HepG2 (cell line): ENCODE data around the gene MGAT2. TPM values are rescaled to one million over a fixed set of nuclear protein-coding genes. Genes with fewer than 3 reads are reported as not detected.

Source experiments
- CAMTA2 ChIP-seq: sonication (generic); formaldehyde crosslinking; IDR thresholded peaks from 2 replicates; pipeline ENCODE4 v1.4.0; 2020; ENCODE audit warnings: mild to moderate bottlenecking, missing genetic modification reagents, borderline replicate concordance
- GABPA ChIP-seq, 2 experiments: IDR thresholded peaks; 2 replicates each; pipeline ENCODE4 v1.6.1; 2011 to 2016; ENCODE audit warnings: low read depth in 2 of 2, low read length in 1 of 2, missing biosample characterization in 1 of 2, missing genetic modification characterization in 1 of 2
- IRX3 ChIP-seq: sonication (generic); formaldehyde crosslinking; IDR thresholded peaks from 2 replicates; pipeline ENCODE4 v1.8.1; 2023; ENCODE audit warnings: mild to moderate bottlenecking, low read depth, missing genetic modification reagents, borderline replicate concordance
- MAF1 ChIP-seq: sonication (generic); formaldehyde crosslinking; IDR thresholded peaks from 2 replicates; pipeline ENCODE4 v1.5.0; 2020; ENCODE audit warnings: missing genetic modification reagents, borderline replicate concordance
- MEF2D ChIP-seq: sonication (generic); formaldehyde crosslinking; IDR thresholded peaks from 2 replicates; pipeline ENCODE4 v1.5.1; 2020; ENCODE audit warnings: mild to moderate bottlenecking, missing genetic modification reagents
- MTERF4 ChIP-seq: sonication (generic); formaldehyde crosslinking; IDR thresholded peaks from 2 replicates; pipeline ENCODE4 v1.8.0; 2023; ENCODE audit warnings: mild to moderate bottlenecking, missing genetic modification reagents
- MXD1 ChIP-seq: sonication (generic); formaldehyde crosslinking; IDR thresholded peaks from 2 replicates; pipeline ENCODE4 v1.4.0; 2020; ENCODE audit warnings: mild to moderate bottlenecking, missing genetic modification reagents
- RNF219 ChIP-seq: sonication (generic); formaldehyde crosslinking; IDR thresholded peaks from 2 replicates; pipeline ENCODE4 v1.5.0; 2020; ENCODE audit warnings: mild to moderate bottlenecking, missing genetic modification reagents
- SRF ChIP-seq: IDR thresholded peaks from 2 replicates; pipeline ENCODE4 v1.6.1; 2011; ENCODE audit warnings: mild to moderate bottlenecking, low read depth, low read length, moderate library complexity
- SRY ChIP-seq: sonication (generic); formaldehyde crosslinking; IDR thresholded peaks from 2 replicates; pipeline ENCODE4 v1.8.0; 2022; ENCODE audit warnings: mild to moderate bottlenecking, missing genetic modification reagents
- THYN1 ChIP-seq: sonication (generic); formaldehyde crosslinking; IDR thresholded peaks from 2 replicates; pipeline ENCODE4 v1.8.1; 2023; ENCODE audit warnings: low read depth, mild to moderate bottlenecking, moderate library complexity, missing genetic modification reagents, borderline replicate concordance
- ZBTB2 ChIP-seq: sonication (generic); formaldehyde crosslinking; IDR thresholded peaks from 2 replicates; pipeline ENCODE4 v1.8.0; 2022; ENCODE audit warnings: low read depth, missing genetic modification reagents
- ZBTB3 ChIP-seq: sonication (generic); formaldehyde crosslinking; IDR thresholded peaks from 2 replicates; pipeline ENCODE4 v1.4.0; 2020; ENCODE audit warnings: low read depth, mild to moderate bottlenecking, moderate library complexity, missing genetic modification reagents, borderline replicate concordance
- ZNF143 ChIP-seq: sonication (generic); formaldehyde crosslinking; IDR thresholded peaks from 2 replicates; pipeline ENCODE4 v1.4.0; 2020; ENCODE audit warnings: missing genetic modification reagents
- ZNF225 ChIP-seq: sonication (generic); formaldehyde crosslinking; IDR thresholded peaks from 2 replicates; pipeline ENCODE4 v1.4.0; 2020; ENCODE audit warnings: mild to moderate bottlenecking, missing genetic modification reagents
- ZNF367 ChIP-seq: sonication (generic); formaldehyde crosslinking; IDR thresholded peaks from 2 replicates; pipeline ENCODE4 v1.4.0; 2020; ENCODE audit warnings: missing genetic modification reagents, borderline replicate concordance
- ZNF703 ChIP-seq: sonication (generic); formaldehyde crosslinking; IDR thresholded peaks from 2 replicates; pipeline ENCODE4 v1.5.1; 2020; ENCODE audit warnings: missing genetic modification reagents, mild to moderate bottlenecking, moderate library complexity, borderline replicate concordance
- ZNF724P ChIP-seq: sonication (generic); formaldehyde crosslinking; IDR thresholded peaks from 2 replicates; pipeline ENCODE4 v1.8.0; 2022; ENCODE audit warnings: missing genetic modification reagents, borderline replicate concordance
- ZNF75D ChIP-seq: sonication (generic); formaldehyde crosslinking; IDR thresholded peaks from 2 replicates; pipeline ENCODE4 v1.8.1; 2023; ENCODE audit warnings: missing genetic modification reagents, mild to moderate bottlenecking, borderline replicate concordance
- ZNF773 ChIP-seq: sonication (generic); formaldehyde crosslinking; IDR thresholded peaks from 2 replicates; pipeline ENCODE4 v1.4.0; 2020; ENCODE audit warnings: missing genetic modification reagents, borderline replicate concordance
- polyA plus RNA-seq, 8 experiments: library from polyadenylated mRNA; depleted of rRNA in 3 of 8; stranded (reverse) in 7 of 8; unstranded in 1 of 8; fragments of >200 nt; fragmentation: Illumina TruSeq in 4 of 8; extraction: Trizol in 4 of 8; gene quantifications; 2 replicates each; pipeline versions ENCODE4 v1.2.1 to v1.2.3, GENCODE V29; 2011 to 2016; ENCODE audit warnings: low read depth in 4 of 8, missing spikeins in 1 of 8, mixed read lengths in 1 of 8; ENCODE audit not compliant: insufficient read depth in 1 of 8
- total RNA-seq, 5 experiments: library from RNA; depleted of rRNA; stranded (reverse); fragments of >200 nt; fragmentation: Illumina TruSeq; extraction: Trizol; gene quantifications; 2 replicates each; pipeline ENCODE4 v1.2.3, GENCODE V29; 2016; ENCODE audit warnings: low read depth in 1 of 5

Gene MGAT2
- total and polyA plus RNA-seq, 2 of the 13 experiments (the other 11 are each of a cell fraction or from before 2014, with no cell fraction given) = 12.9 to 51.9 TPM

GRCh38 chr14:49634547-49635334 lies 14.1 kb downstream of the MGAT2 start, which contains the start of gene DNAAF2 (continued):
- TF ChIP-seq MXD1 (CRISPR knock-in tag) (peak; percentile 88; the same call in 1 of the 2 replicates), RNF219 (no peak), GABPA (IDR thresholded peaks at IDR 0.05; ENCODE audit: low read depth, low read length) (no peak), GABPA (CRISPR knock-in tag; IDR thresholded peaks at IDR 0.05; ENCODE audit: low read depth) (no peak), SRY (CRISPR knock-in tag) (peak; percentile 54), ZBTB3 (no peak), ZNF367 (no peak), SRF (no peak), ZNF75D (no peak), ZNF724P (CRISPR knock-in tag) (no peak), ZNF773 (CRISPR knock-in tag) (no peak), CAMTA2 (CRISPR knock-in tag) (0 out of 2 replicates have a peak, but pooled peaks have one; percentile 22), ZNF225 (no peak), ZNF143 (CRISPR knock-in tag) (peak; percentile 76), ZBTB2 (CRISPR knock-in tag) (no peak; the same call in 1 of the 2 replicates), THYN1 (CRISPR knock-in tag) (no peak), IRX3 (CRISPR knock-in tag) (peak; percentile 67; the same call in 1 of the 2 replicates), ZNF703 (CRISPR knock-in tag) (peak; percentile 95), MTERF4 (peak; percentile 86), MAF1 (CRISPR knock-in tag) (no peak), MEF2D (CRISPR knock-in tag) (no peak)
